ENCODE data around the gene ZNF764. TPM values are rescaled to one million over a fixed set of nuclear protein-coding genes. Genes with fewer than 3 reads are reported as not detected.

ZNF764 gene
- total RNA-seq, 4 donors from 2014 or later: 3.7 to 5.5 (median 4.9) TPM

DNA sequence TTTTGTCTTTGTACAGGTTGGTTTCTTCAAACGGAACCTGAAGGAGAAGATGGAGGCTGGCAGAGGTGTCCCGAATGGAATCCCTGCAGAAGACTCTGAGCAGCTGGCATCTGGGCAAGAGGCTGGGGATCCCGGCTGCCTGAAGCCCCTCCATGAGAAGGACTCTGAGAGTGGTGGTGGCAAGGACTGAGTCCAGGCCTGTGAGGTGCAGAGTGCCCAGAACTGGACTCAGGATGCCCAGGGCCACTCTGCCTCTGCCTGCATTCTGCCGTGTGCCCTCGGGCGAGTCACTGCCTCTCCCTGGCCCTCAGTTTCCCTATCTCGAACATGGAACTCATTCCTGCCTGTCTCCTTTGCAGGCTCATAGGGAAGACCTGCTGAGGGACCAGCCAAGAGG is 36.7 kb downstream of the ZNF764 start:
- intact Hi-C loops (cut with DNase I; ENCODE audit: low total_unique reads): loop anchor here (10.0 kb wide), 1 partner anchor 707 kb away; the partner anchor contains the start of genes PAGR1 and PRRT2
- in situ Hi-C loops (cut with MboI; ENCODE audit: low sequenced_read_pairs in 4 of 4): loop anchor here in 2 of 4 donors (10.0 kb wide), 1 partner anchor 87 kb away; the partner anchor contains the start of gene DCTPP1 (in 2 of the 2)

DNA sequence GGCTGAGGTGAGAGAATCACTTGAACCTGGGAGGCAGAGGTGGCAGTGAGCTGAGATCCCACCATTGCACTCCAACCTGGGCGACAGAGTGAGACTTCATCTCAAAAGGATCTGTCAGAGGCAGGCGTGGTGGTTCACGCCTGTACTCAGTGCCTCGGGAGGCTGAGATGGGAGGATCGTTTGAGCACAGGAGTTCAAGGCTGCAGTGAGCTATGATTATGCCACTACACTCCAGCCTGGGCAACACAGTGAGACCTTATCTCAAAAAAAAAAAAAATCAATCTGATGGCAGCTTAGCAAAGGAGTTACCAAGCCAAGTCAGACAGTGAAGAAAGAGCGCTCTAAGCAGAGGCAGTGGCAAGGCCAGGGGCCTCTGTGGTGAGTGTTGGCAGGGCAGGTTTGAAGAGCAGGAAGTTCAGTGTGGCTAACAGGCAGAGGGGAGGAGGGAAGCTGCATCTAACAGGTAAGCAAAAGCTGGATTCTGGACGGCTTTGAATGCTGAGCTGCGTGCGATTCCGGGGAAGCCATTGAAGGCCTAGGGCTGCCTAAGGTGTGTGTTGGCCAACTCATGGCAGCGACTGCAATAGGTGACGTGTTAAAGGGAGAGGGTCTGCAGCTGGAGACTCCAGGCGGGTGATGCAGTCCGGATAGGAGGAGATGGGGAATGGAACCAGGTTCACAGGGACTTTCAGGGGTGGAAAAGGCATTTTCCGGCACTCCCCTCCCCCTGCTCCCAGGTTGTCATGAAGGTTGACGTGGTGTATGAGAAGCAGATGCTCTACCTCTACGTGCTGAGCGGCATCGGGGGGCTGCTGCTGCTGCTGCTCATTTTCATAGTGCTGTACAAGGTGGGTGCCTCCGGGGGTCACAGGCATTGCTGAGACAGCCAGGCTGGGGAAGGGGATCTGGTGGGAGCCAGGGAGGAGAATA is 38.8 kb downstream of the ZNF764 start:
- H3K27ac ChIP-seq: no peak overlapping the region
- in situ Hi-C loops (cut with MboI; ENCODE audit: low sequenced_read_pairs in 4 of 4) (loop anchor here in 2 of 4 donors (10.0 kb wide), 2 partner anchors 55 to 85 kb away; partner anchors contain the start of gene DCTPP1 (in 2 of the 2)), intact Hi-C loops (cut with DNase I; ENCODE audit: low total_unique reads) (loop anchor here (10.0 kb wide), 1 partner anchor 705 kb away; the partner anchor contains the start of genes PAGR1 and PRRT2)
- no peaks in the 10 kb centered on the region for H3K27me3 ChIP-seq
- H3K4me3 ChIP-seq: no peak overlapping the region
- H3K36me3 ChIP-seq: peaks cover 0 to under 1% of the 10 kb centered on the region in 2 donors
- peaks cover 0 to 5% of the 10 kb centered on the region in 2 donors for H3K4me1 ChIP-seq
- DNase-seq (no peak), ATAC-seq (no peak)
- H3K9me3 ChIP-seq: no peaks in the 10 kb centered on the region
- TF ChIP-seq, protein P1, sequence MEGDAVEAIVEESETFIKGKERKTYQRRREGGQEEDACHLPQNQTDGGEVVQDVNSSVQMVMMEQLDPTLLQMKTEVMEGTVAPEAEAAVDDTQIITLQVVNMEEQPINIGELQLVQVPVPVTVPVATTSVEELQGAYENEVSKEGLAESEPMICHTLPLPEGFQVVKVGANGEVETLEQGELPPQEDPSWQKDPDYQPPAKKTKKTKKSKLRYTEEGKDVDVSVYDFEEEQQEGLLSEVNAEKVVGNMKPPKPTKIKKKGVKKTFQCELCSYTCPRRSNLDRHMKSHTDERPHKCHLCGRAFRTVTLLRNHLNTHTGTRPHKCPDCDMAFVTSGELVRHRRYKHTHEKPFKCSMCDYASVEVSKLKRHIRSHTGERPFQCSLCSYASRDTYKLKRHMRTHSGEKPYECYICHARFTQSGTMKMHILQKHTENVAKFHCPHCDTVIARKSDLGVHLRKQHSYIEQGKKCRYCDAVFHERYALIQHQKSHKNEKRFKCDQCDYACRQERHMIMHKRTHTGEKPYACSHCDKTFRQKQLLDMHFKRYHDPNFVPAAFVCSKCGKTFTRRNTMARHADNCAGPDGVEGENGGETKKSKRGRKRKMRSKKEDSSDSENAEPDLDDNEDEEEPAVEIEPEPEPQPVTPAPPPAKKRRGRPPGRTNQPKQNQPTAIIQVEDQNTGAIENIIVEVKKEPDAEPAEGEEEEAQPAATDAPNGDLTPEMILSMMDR (IDR thresholded peaks at IDR 0.05 in 4 of 5, conservative IDR thresholded peaks at IDR 0.05 in 1 of 5): no peak
- no peak for TF ChIP-seq POLR2A (IDR thresholded peaks at IDR 0.05)

More for the DNA sequence above, 36.7 kb downstream of the ZNF764 start:
- Histone ChIP-seq H3K36me3 (peaks cover 0 to 10% of the 10 kb centered on the region in 2 donors), H3K4me1 (peaks cover 3 to 18% of the 10 kb centered on the region in 2 donors), H3K27ac (no peak overlapping the region), H3K27me3 (no peaks in the 10 kb centered on the region), H3K9me3 (no peaks in the 10 kb centered on the region), H3K4me3 (no peak overlapping the region)
- TF ChIP-seq, protein P1 (IDR thresholded peaks at IDR 0.05 in 4 of 5, conservative IDR thresholded peaks at IDR 0.05 in 1 of 5): no peak
- TF ChIP-seq POLR2A (IDR thresholded peaks at IDR 0.05): no peak
- DNase-seq (no peak), ATAC-seq (no peak)

DNA sequence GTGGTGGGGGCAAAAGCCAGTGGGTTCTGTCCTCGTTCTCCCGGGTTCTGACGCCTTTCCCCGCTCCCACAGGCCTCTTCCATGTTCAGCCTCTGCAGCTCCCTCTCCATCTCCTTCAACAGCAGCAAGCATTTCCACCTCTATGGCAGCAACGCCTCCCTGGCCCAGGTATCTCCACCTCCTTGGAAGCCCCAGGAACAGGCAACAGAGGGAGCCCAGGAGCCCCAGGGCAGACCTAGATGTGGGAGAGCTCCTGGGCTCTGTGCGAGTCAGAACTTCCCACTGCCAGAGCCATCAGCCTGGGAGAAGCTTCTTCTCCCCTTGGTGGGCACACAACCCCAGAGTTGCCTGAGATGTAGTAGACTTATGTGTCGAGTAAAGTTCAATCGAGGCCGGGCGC is 39.6 kb downstream of the ZNF764 start:
- in situ Hi-C loops (cut with MboI; ENCODE audit: low sequenced_read_pairs in 4 of 4): loop anchor here in 1 of 4 donors (10.0 kb wide), 1 partner anchor 54 kb away; no protein-coding TSS in a partner anchor
- no peak for DNase-seq

DNA sequence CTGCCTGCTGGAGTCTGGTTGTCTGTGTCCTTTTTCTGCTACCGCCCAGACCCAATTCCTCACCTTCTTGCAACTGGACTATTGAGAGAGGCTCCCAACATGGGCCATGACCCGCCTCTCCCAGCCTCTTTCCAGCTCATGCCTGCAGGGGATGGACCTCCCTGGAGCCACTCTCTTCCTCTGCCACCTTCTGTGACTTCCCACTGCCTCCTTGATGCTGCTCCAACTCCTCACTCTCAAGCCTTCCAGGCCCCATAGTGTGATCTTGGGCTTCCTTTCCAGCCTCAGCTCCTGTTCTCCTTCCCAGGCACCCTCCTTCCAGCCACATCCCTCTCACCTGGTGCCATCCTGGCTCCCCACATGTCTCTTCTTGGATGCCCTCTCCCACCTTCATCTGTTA is 42.9 kb downstream of the ZNF764 start:
- no peak overlapping the region for H3K27ac ChIP-seq
- H3K4me3 ChIP-seq: no peak overlapping the region
- H3K36me3 ChIP-seq: no peaks in the 10 kb centered on the region
- no peaks in the 10 kb centered on the region for H3K4me1 ChIP-seq
- H3K27me3 ChIP-seq: no peaks in the 10 kb centered on the region
- ATAC-seq (no peak), DNase-seq (no peak)
- intact Hi-C loops (cut with DNase I; ENCODE audit: low total_unique reads): no loop called here
- TF ChIP-seq POLR2A (IDR thresholded peaks at IDR 0.05): no peak
- TF ChIP-seq, protein P1 (IDR thresholded peaks at IDR 0.05 in 4 of 5, conservative IDR thresholded peaks at IDR 0.05 in 1 of 5): no peak
- in situ Hi-C loops (cut with MboI; ENCODE audit: low sequenced_read_pairs in 4 of 4): loop anchor here in 1 of 4 donors (10.0 kb wide), 1 partner anchor 50 kb away; no protein-coding TSS in a partner anchor
- H3K9me3 ChIP-seq: no peaks in the 10 kb centered on the region

More for the DNA sequence above, 39.6 kb downstream of the ZNF764 start:
- intact Hi-C loops (cut with DNase I; ENCODE audit: low total_unique reads): no loop called here
- ATAC-seq: no peak
- Histone ChIP-seq H3K27ac (no peak overlapping the region), H3K4me1 (no peaks in the 10 kb centered on the region), H3K27me3 (no peaks in the 10 kb centered on the region), H3K9me3 (no peaks in the 10 kb centered on the region), H3K4me3 (no peak overlapping the region), H3K36me3 (no peaks in the 10 kb centered on the region)
- TF ChIP-seq, protein P1 (IDR thresholded peaks at IDR 0.05 in 4 of 5, conservative IDR thresholded peaks at IDR 0.05 in 1 of 5): no peak
- TF ChIP-seq POLR2A (IDR thresholded peaks at IDR 0.05): no peak

Data from gastrocnemius medialis (tissue), 4 donors.